WTC11 (cell line): ENCODE results near the gene NAV2. TPM values are rescaled to one million over a fixed set of nuclear protein-coding genes. Genes with fewer than 3 reads are reported as not detected.

Source experiments
- ATAC-seq: fragments of 200-7000 bp; cut with Tn5 transposase; 2 replicates; pipeline ENCODE4 v1.10.0; 2021; ENCODE audit warnings: mild to moderate bottlenecking, moderate library complexity
- CTCF ChIA-PET: fragments of 300-600 bp; sonication (Branson Sonifier 250); formaldehyde crosslinking; loops from one replicate; lab custom pipeline; 2021; ENCODE audit warnings: antibody characterized with exemption; lab: Charles Lee
- POLR2A ChIA-PET: fragments of 350-600 bp; sonication (Branson Sonifier 250); formaldehyde crosslinking; loops from one replicate; lab custom pipeline; 2021; ENCODE audit warnings: antibody characterized with exemption; lab: Charles Lee
- DNase-seq: peaks from one replicate; pipeline ENCODE4 v3.0.0; 2021; ENCODE audit warnings: low spot score
- H3K27ac Mint-ChIP-seq: 2 replicates; pipeline ENCODE4 v1.8.0; 2021; ENCODE audit warnings: mixed read lengths
- H3K27me3 Mint-ChIP-seq: 2 replicates; pipeline ENCODE4 v1.8.0; 2021; ENCODE audit warnings: low read depth, mild to moderate bottlenecking, moderate library complexity, mixed read lengths
- H3K36me3 Mint-ChIP-seq: 2 replicates; pipeline ENCODE4 v1.8.0; 2021; ENCODE audit warnings: mixed read lengths
- H3K4me1 Mint-ChIP-seq: 2 replicates; pipeline ENCODE4 v1.8.0; 2022; ENCODE audit warnings: mixed read lengths
- H3K4me3 Mint-ChIP-seq: 2 replicates; pipeline ENCODE4 v1.8.0; 2021; ENCODE audit warnings: mild to moderate bottlenecking, moderate library complexity, mixed read lengths
- H3K9me3 Mint-ChIP-seq: 2 replicates; pipeline ENCODE4 v1.8.0; 2021; ENCODE audit warnings: mixed read lengths
- CREB1 ChIP-seq: sonication (generic); formaldehyde crosslinking; IDR thresholded peaks from 2 replicates; pipeline ENCODE4 v1.8.0; 2023; ENCODE audit warnings: mild to moderate bottlenecking, missing genetic modification reagents
- ELF4 ChIP-seq: sonication (generic); formaldehyde crosslinking; IDR thresholded peaks from 2 replicates; pipeline ENCODE4 v1.8.1; 2022; ENCODE audit warnings: low read depth, mild to moderate bottlenecking, moderate library complexity, missing genetic modification reagents
- FOXJ3 ChIP-seq: sonication (generic); formaldehyde crosslinking; IDR thresholded peaks from 2 replicates; pipeline ENCODE4 v1.9.0; 2021; ENCODE audit warnings: missing genetic modification reagents, mild to moderate bottlenecking, borderline replicate concordance
- HMGA2 ChIP-seq: fragments of 250-450 bp; sonication (Bioruptor Pico); IDR thresholded peaks from 2 replicates; pipeline ENCODE4 v1.4.0; 2021; ENCODE audit warnings: mild to moderate bottlenecking, moderate library complexity
- SP1 ChIP-seq: sonication (generic); formaldehyde crosslinking; conservative IDR thresholded peaks from 2 replicates; pipeline ENCODE4 v1.8.1; 2022; ENCODE audit warnings: missing genetic modification reagents
- TCF7 ChIP-seq: sonication (generic); formaldehyde crosslinking; IDR thresholded peaks from 2 replicates; pipeline ENCODE4 v1.8.0; 2022; ENCODE audit warnings: mild to moderate bottlenecking, low read depth, missing genetic modification reagents, moderate library complexity
- ZNF219 ChIP-seq: sonication (generic); formaldehyde crosslinking; IDR thresholded peaks from 2 replicates; pipeline ENCODE4 v1.8.0; 2023; ENCODE audit warnings: missing genetic modification reagents, mild to moderate bottlenecking, borderline replicate concordance
- ZNF317 ChIP-seq: sonication (generic); formaldehyde crosslinking; IDR thresholded peaks from 2 replicates; pipeline ENCODE4 v1.8.1; 2023; ENCODE audit warnings: low read depth, mild to moderate bottlenecking, moderate library complexity, missing genetic modification reagents, borderline replicate concordance
- total RNA-seq: library from RNA; stranded (reverse); gene quantifications from 3 replicates; pipeline ENCODE4 v1.2.3, GENCODE V29; 2021
- TF ChIP-seq, protein P1 (sequence below): sonication (generic); formaldehyde crosslinking; IDR thresholded peaks from 2 replicates; pipeline ENCODE4 v1.8.1; 2023; ENCODE audit warnings: mild to moderate bottlenecking, moderate library complexity, missing genetic modification reagents
- TF ChIP-seq, protein P2 (sequence below): sonication (generic); formaldehyde crosslinking; IDR thresholded peaks from 2 replicates; pipeline ENCODE4 v1.8.1; 2022; ENCODE audit warnings: low read depth, mild to moderate bottlenecking, moderate library complexity, missing genetic modification reagents, borderline replicate concordance
- TF ChIP-seq, protein P3 (sequence below): fragments of 250-450 bp; sonication (Bioruptor Pico); IDR thresholded peaks from 2 replicates; pipeline ENCODE4 v1.9.0; 2021; ENCODE audit warnings: mild to moderate bottlenecking
- TF ChIP-seq, protein P4 (sequence below): sonication (generic); formaldehyde crosslinking; IDR thresholded peaks from 2 replicates; pipeline ENCODE4 v1.8.0; 2022; ENCODE audit warnings: mild to moderate bottlenecking, missing genetic modification reagents
- TF ChIP-seq, protein P5 (sequence below): sonication (generic); formaldehyde crosslinking; IDR thresholded peaks from 2 replicates; pipeline ENCODE4 v1.8.1; 2023; ENCODE audit warnings: mild to moderate bottlenecking, missing genetic modification reagents, moderate library complexity
- TF ChIP-seq, protein P6 (sequence below): sonication (generic); formaldehyde crosslinking; IDR thresholded peaks from 2 replicates; pipeline ENCODE4 v1.8.0; 2023; ENCODE audit warnings: missing genetic modification reagents
- TF ChIP-seq, protein P7 (sequence below): sonication (generic); formaldehyde crosslinking; IDR thresholded peaks from 2 replicates; pipeline ENCODE4 v1.8.0; 2023; ENCODE audit warnings: missing genetic modification reagents, mild to moderate bottlenecking, borderline replicate concordance
- TF ChIP-seq, protein P8 (sequence below): sonication (generic); formaldehyde crosslinking; IDR thresholded peaks from 2 replicates; pipeline ENCODE4 v1.8.1; 2022; ENCODE audit warnings: missing genetic modification reagents, borderline replicate concordance

The NAV2 gene
- total RNA-seq, 1 experiment from 2014 or later = 42.8 TPM

DNA sequence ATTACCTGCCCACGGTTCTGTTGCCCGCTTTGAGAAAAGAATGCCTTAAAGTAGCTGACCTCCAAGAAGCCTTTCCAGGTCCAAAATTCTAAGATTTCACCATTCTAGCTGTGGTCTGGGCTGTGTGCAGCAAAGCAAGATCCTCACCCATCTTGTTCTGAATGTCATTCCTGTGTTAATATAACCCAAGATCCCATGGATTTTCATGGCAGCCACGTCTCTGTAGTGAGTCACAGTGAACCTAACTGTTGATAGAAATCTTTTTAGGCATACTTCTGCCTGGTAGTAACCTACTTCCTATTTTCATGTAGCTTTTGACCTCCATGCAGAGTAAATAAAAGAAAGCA, 210.0 kb downstream of the NAV2 start (continued):
- TF ChIP-seq FOXJ3 (CRISPR knock-in tag) = no peak
- no peak for TF ChIP-seq ZNF219
- TF ChIP-seq, protein P1, sequence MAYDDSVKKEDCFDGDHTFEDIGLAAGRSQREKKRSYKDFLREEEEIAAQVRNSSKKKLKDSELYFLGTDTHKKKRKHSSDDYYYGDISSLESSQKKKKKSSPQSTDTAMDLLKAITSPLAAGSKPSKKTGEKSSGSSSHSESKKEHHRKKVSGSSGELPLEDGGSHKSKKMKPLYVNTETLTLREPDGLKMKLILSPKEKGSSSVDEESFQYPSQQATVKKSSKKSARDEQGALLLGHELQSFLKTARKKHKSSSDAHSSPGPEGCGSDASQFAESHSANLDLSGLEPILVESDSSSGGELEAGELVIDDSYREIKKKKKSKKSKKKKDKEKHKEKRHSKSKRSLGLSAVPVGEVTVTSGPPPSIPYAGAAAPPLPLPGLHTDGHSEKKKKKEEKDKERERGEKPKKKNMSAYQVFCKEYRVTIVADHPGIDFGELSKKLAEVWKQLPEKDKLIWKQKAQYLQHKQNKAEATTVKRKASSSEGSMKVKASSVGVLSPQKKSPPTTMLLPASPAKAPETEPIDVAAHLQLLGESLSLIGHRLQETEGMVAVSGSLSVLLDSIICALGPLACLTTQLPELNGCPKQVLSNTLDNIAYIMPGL (CRISPR knock-in tag) = no peak

DNA sequence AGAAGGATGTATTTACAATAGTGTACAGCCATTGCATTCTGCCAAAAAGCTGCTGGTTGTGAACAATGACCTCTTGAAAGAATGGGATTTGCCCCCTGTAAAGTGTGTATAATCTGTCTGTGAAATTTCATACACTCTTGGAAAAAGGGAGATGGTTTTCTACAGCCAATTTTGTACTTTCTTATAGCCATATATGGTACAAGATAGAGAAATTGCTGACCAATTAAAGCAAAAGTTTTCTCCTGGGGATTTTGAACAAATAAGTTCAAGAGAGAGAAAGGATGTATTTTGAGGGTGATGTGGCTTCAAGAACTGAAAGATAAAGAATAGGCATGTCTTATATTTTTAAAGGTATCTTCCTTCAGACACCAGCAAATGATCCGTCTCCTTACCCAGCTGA, 211.0 kb downstream of the NAV2 start:
- no peak for DNase-seq
- no peak overlapping the region for H3K27ac Mint-ChIP-seq
- POLR2A ChIA-PET = no interaction called here
- H3K9me3 Mint-ChIP-seq = no peaks in the 10 kb centered on the region
- ATAC-seq = no peak
- peaks cover 8% of the 10 kb centered on the region for H3K4me1 Mint-ChIP-seq
- peaks cover 2% of the 10 kb centered on the region; the same call in 1 of the 2 replicates for H3K36me3 Mint-ChIP-seq
- no peak overlapping the region for H3K4me3 Mint-ChIP-seq
- TF ChIP-seq ELF4 (CRISPR knock-in tag) = no peak
- TF ChIP-seq, protein P2, sequence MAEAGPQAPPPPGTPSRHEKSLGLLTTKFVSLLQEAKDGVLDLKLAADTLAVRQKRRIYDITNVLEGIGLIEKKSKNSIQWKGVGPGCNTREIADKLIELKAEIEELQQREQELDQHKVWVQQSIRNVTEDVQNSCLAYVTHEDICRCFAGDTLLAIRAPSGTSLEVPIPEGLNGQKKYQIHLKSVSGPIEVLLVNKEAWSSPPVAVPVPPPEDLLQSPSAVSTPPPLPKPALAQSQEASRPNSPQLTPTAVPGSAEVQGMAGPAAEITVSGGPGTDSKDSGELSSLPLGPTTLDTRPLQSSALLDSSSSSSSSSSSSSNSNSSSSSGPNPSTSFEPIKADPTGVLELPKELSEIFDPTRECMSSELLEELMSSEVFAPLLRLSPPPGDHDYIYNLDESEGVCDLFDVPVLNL (CRISPR knock-in tag) = no peak
- TF ChIP-seq, all 79 proteins: peak for 0
- H3K27me3 Mint-ChIP-seq = no peaks in the 10 kb centered on the region
- CTCF ChIA-PET = no interaction called here

DNA sequence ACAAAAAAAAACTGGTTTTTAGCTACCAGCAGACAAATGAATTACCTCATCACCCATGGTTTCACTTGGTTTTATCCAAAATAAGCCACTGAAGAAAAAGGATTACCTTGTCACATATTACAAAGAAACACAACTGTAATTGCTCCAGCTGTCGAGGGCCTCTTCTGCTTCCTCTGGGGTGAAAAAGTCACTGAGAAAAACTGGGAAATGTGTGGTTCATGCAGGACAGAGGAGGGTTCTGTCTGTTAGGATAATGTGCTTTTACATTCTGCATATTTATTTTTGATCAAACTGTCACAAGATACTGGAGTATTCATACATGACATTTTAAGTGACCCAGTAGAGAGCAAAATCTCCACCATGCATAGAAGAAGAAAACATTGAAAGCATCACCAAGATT, 211.7 kb downstream of the NAV2 start:
- Mint-ChIP-seq H3K27me3 (no peaks in the 10 kb centered on the region), H3K27ac (no peak overlapping the region), H3K9me3 (no peaks in the 10 kb centered on the region), H3K4me1 (peaks cover 8% of the 10 kb centered on the region), H3K36me3 (no peaks in the 10 kb centered on the region), H3K4me3 (no peak overlapping the region)
- CTCF ChIA-PET = no interaction called here
- DNase-seq (no peak), ATAC-seq (no peak)
- POLR2A ChIA-PET = no interaction called here
- TF ChIP-seq, protein P3, sequence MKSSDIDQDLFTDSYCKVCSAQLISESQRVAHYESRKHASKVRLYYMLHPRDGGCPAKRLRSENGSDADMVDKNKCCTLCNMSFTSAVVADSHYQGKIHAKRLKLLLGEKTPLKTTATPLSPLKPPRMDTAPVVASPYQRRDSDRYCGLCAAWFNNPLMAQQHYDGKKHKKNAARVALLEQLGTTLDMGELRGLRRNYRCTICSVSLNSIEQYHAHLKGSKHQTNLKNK = no peak
- TF ChIP-seq CREB1 (CRISPR knock-in tag) = no peak
- TF ChIP-seq, protein P4, sequence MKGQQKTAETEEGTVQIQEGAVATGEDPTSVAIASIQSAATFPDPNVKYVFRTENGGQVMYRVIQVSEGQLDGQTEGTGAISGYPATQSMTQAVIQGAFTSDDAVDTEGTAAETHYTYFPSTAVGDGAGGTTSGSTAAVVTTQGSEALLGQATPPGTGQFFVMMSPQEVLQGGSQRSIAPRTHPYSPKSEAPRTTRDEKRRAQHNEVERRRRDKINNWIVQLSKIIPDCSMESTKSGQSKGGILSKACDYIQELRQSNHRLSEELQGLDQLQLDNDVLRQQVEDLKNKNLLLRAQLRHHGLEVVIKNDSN = no peak

DNA sequence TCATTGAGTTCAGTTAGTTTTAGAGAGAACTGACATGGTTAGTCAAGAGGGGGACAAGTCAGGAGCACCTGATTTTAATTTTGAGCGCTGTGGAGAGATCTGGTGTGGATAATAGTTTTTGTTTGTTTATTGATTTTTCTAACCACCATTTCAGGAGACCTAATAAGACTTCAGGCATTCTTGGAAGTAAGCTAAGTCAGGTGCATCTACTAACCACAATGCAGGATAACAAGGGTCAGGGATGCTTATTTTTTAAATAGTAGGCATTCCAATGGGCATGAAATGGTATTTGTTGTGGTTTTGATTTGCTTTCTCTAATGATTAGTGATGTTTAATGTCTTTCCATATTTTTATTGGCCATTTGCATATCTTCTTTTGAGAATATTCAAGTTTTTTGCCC, 212.1 kb downstream of the NAV2 start:
- ChIA-PET POLR2A (no interaction called here), CTCF (no interaction called here)
- H3K36me3 Mint-ChIP-seq = no peaks in the 10 kb centered on the region
- no peak overlapping the region for H3K27ac Mint-ChIP-seq
- H3K9me3 Mint-ChIP-seq = no peaks in the 10 kb centered on the region
- DNase-seq (no peak), ATAC-seq (no peak)
- H3K4me1 Mint-ChIP-seq = peaks cover 8% of the 10 kb centered on the region
- no peak overlapping the region for H3K4me3 Mint-ChIP-seq
- no peaks in the 10 kb centered on the region for H3K27me3 Mint-ChIP-seq
- TF ChIP-seq, protein P5, sequence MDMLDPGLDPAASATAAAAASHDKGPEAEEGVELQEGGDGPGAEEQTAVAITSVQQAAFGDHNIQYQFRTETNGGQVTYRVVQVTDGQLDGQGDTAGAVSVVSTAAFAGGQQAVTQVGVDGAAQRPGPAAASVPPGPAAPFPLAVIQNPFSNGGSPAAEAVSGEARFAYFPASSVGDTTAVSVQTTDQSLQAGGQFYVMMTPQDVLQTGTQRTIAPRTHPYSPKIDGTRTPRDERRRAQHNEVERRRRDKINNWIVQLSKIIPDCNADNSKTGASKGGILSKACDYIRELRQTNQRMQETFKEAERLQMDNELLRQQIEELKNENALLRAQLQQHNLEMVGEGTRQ (CRISPR knock-in tag) = no peak
- TF ChIP-seq SP1 (CRISPR knock-in tag) = no peak
- TF ChIP-seq HMGA2 = no peak
- no peak for TF ChIP-seq ZNF317 (CRISPR knock-in tag)
- no peak for TF ChIP-seq TCF7 (CRISPR knock-in tag)
- TF ChIP-seq, protein P6, sequence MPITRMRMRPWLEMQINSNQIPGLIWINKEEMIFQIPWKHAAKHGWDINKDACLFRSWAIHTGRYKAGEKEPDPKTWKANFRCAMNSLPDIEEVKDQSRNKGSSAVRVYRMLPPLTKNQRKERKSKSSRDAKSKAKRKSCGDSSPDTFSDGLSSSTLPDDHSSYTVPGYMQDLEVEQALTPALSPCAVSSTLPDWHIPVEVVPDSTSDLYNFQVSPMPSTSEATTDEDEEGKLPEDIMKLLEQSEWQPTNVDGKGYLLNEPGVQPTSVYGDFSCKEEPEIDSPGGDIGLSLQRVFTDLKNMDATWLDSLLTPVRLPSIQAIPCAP (CRISPR knock-in tag) = no peak
- TF ChIP-seq, protein P7, sequence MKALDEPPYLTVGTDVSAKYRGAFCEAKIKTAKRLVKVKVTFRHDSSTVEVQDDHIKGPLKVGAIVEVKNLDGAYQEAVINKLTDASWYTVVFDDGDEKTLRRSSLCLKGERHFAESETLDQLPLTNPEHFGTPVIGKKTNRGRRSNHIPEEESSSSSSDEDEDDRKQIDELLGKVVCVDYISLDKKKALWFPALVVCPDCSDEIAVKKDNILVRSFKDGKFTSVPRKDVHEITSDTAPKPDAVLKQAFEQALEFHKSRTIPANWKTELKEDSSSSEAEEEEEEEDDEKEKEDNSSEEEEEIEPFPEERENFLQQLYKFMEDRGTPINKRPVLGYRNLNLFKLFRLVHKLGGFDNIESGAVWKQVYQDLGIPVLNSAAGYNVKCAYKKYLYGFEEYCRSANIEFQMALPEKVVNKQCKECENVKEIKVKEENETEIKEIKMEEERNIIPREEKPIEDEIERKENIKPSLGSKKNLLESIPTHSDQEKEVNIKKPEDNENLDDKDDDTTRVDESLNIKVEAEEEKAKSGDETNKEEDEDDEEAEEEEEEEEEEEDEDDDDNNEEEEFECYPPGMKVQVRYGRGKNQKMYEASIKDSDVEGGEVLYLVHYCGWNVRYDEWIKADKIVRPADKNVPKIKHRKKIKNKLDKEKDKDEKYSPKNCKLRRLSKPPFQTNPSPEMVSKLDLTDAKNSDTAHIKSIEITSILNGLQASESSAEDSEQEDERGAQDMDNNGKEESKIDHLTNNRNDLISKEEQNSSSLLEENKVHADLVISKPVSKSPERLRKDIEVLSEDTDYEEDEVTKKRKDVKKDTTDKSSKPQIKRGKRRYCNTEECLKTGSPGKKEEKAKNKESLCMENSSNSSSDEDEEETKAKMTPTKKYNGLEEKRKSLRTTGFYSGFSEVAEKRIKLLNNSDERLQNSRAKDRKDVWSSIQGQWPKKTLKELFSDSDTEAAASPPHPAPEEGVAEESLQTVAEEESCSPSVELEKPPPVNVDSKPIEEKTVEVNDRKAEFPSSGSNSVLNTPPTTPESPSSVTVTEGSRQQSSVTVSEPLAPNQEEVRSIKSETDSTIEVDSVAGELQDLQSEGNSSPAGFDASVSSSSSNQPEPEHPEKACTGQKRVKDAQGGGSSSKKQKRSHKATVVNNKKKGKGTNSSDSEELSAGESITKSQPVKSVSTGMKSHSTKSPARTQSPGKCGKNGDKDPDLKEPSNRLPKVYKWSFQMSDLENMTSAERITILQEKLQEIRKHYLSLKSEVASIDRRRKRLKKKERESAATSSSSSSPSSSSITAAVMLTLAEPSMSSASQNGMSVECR (CRISPR knock-in tag) = no peak
- TF ChIP-seq, protein P8, sequence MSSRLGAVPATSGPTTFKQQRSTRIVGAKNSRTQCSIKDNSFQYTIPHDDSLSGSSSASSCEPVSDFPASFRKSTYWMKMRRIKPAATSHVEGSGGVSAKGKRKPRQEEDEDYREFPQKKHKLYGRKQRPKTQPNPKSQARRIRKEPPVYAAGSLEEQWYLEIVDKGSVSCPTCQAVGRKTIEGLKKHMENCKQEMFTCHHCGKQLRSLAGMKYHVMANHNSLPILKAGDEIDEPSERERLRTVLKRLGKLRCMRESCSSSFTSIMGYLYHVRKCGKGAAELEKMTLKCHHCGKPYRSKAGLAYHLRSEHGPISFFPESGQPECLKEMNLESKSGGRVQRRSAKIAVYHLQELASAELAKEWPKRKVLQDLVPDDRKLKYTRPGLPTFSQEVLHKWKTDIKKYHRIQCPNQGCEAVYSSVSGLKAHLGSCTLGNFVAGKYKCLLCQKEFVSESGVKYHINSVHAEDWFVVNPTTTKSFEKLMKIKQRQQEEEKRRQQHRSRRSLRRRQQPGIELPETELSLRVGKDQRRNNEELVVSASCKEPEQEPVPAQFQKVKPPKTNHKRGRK (CRISPR knock-in tag) = no peak
